Ovary (tissue), 3 donors: ENCODE data around the gene MIAT.

Experiments used
- CTCF ChIP-seq, 3 donors: fragments of 450-650 bp in 2 of 3; fragments of 200-600 bp in 1 of 3; IDR thresholded peaks; one replicate each; pipeline versions ENCODE4 v1.5.1 to v1.8.0; 2016 to 2022; ENCODE audit warnings: antibody characterized with exemption in 3 of 3, mild to moderate bottlenecking in 1 of 3
- EP300 ChIP-seq: sonication (generic); formaldehyde crosslinking; IDR thresholded peaks from one replicate; pipeline ENCODE4 v1.6.1; 2017; ENCODE audit warnings: antibody characterized with exemption
- POLR2A ChIP-seq: fragments of 450-650 bp; IDR thresholded peaks from one replicate; pipeline ENCODE4 v1.6.1; 2017; ENCODE audit warnings: antibody characterized with exemption, mild to moderate bottlenecking, moderate library complexity
- donor health status: DM: no; HTN: no; CAD: no.

GRCh38 chr22:26675687-26676268 is 18.4 kb downstream of the MIAT start:
- TF ChIP-seq CTCF (IDR thresholded peaks at IDR 0.05), result no peak
- no peak for TF ChIP-seq EP300
- TF ChIP-seq POLR2A, result no peak
